ENCODE data around the gene LYL1. TPM values are rescaled to one million over a fixed set of nuclear protein-coding genes. Genes with fewer than 3 reads are reported as not detected.

LYL1 gene
- total and polyA plus RNA-seq, 2 of the 4 experiments (the other 2 are of a cell fraction) = 0.36 to 0.39 TPM

GRCh38 chr19:13095934-13096927 is 6.4 kb downstream of the LYL1 start:
- Histone ChIP-seq H3K36me3 (ENCODE audit: control insufficient read depth, insufficient read depth, low read length) (peaks cover 6% of the 10 kb centered on the region; the same call in 1 of the 2 replicates), H4K5ac (ENCODE audit: low read depth, low read length) (no peak overlapping the region), H2AK5ac (ENCODE audit: low read depth, low read length) (no peak overlapping the region), H2BK120ac (ENCODE audit: low read depth, low read length) (no peak overlapping the region), H2AFZ (replicated peaks; ENCODE audit: low read length, poor library complexity) (no peak overlapping the region), H2AK9ac (replicated peaks; ENCODE audit: low read depth, low read length, poor library complexity) (peak overlapping the region; percentile 32), H3K4me1 (ENCODE audit: control insufficient read depth, insufficient read depth, low read length) (peaks cover 7% of the 10 kb centered on the region; the same call in 1 of the 2 replicates), H3K14ac (replicated peaks; ENCODE audit: low read depth, low read length) (no peak overlapping the region), H3K9me3 (ENCODE audit: control insufficient read depth, insufficient read depth, low read length) (no peaks in the 10 kb centered on the region), H3K4me2 (ENCODE audit: low read depth, low read length) (no peak overlapping the region), H4K91ac (ENCODE audit: insufficient read depth, low read depth, low read length) (no peak overlapping the region), H4K8ac (ENCODE audit: low read depth in 2 of 2, low read length in 2 of 2) (no peak overlapping the region), H2BK20ac (ENCODE audit: low read depth, low read length) (no peak overlapping the region; the same call in 1 of the 2 replicates), H3K27ac (ENCODE audit: insufficient read depth, low read length) (no peak overlapping the region), H3K79me1 (ENCODE audit: low read depth in 1 of 2, low read length in 2 of 2) (0 out of 4 replicates have a peak, but pooled peaks cover 0 to 6% of the 10 kb centered on the region in 2 experiments), H2BK15ac (ENCODE audit: low read depth, low read length) (no peak overlapping the region), H2BK5ac (ENCODE audit: low read depth, low read length, poor library complexity, severe bottlenecking) (no peak overlapping the region), H3K56ac (ENCODE audit: extremely low read depth, insufficient read depth, low read length) (no peak overlapping the region), H3K9ac (ENCODE audit: low read depth, low read length) (no peak overlapping the region), H3K4ac (ENCODE audit: low read depth, low read length) (no peak overlapping the region), H4K20me1 (ENCODE audit: insufficient read depth, low read length) (peaks cover 15% of the 10 kb centered on the region), H3K23ac (ENCODE audit: low read depth, low read length) (no peak overlapping the region), H3K18ac (ENCODE audit: low read depth, low read length) (no peak overlapping the region), H3K9me1 (ENCODE audit: insufficient read depth, low read length) (0 out of 2 replicates have a peak, but pooled peaks cover 4% of the 10 kb centered on the region), H3K4me3 (ENCODE audit: insufficient read depth, low read depth, low read length) (no peak overlapping the region), H3K27me3 (ENCODE audit: control insufficient read depth, insufficient read depth, low read length) (no peaks in the 10 kb centered on the region)
- WGBS, 2 experiments (ENCODE audit: extremely low coverage in 2 of 2, insufficient read length in 1 of 2) = 79% methylated on average over 14 of the region's 44 CpGs; no CpG with 5 or more reads in 1 of the 2 experiments
- ATAC-seq (ENCODE audit: low read depth) = no peak
- DNase-seq = no peak
- no TSS peak for BruUV-seq (replicated peaks)
- dilution Hi-C loops (cut with HindIII; ENCODE audit: low sequenced_read_pairs, unreplicated experiment) = no loop called here
- intact Hi-C loops (cut with micrococcal nuclease) = no loop called here
- CTCF ChIA-PET = interaction anchor here (0.5 to 0.6 kb wide), 2 partner anchors 38 to 83 kb away, joined by 3 read pairs; no protein-coding TSS in a partner anchor
- POLR2A ChIA-PET (ENCODE audit: unreplicated experiment) = no interaction called here
- in situ Hi-C loops (cut with MboI; ENCODE audit: low sequenced_read_pairs) = no loop called here
- TF ChIP-seq MAZ (IDR thresholded peaks at IDR 0.05; ENCODE audit: borderline replicate concordance, low read depth, low read length) = no peak
- TF ChIP-seq RCOR1 (IDR thresholded peaks at IDR 0.05; ENCODE audit: insufficient replicate concordance, low read length) = no peak
- TF ChIP-seq, protein P1, sequence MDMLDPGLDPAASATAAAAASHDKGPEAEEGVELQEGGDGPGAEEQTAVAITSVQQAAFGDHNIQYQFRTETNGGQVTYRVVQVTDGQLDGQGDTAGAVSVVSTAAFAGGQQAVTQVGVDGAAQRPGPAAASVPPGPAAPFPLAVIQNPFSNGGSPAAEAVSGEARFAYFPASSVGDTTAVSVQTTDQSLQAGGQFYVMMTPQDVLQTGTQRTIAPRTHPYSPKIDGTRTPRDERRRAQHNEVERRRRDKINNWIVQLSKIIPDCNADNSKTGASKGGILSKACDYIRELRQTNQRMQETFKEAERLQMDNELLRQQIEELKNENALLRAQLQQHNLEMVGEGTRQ (IDR thresholded peaks at IDR 0.05; ENCODE audit: low read depth, low read length) = no peak
- TF ChIP-seq POLR2A (IDR thresholded peaks at IDR 0.05; ENCODE audit: low read depth, low read length) = no peak
- TF ChIP-seq CEBPB (IDR thresholded peaks at IDR 0.05; ENCODE audit: low read depth, low read length) = no peak
- no peak for TF ChIP-seq MXI1 (IDR thresholded peaks at IDR 0.05; ENCODE audit: borderline replicate concordance, low read depth, low read length)
- TF ChIP-seq, protein P2, sequence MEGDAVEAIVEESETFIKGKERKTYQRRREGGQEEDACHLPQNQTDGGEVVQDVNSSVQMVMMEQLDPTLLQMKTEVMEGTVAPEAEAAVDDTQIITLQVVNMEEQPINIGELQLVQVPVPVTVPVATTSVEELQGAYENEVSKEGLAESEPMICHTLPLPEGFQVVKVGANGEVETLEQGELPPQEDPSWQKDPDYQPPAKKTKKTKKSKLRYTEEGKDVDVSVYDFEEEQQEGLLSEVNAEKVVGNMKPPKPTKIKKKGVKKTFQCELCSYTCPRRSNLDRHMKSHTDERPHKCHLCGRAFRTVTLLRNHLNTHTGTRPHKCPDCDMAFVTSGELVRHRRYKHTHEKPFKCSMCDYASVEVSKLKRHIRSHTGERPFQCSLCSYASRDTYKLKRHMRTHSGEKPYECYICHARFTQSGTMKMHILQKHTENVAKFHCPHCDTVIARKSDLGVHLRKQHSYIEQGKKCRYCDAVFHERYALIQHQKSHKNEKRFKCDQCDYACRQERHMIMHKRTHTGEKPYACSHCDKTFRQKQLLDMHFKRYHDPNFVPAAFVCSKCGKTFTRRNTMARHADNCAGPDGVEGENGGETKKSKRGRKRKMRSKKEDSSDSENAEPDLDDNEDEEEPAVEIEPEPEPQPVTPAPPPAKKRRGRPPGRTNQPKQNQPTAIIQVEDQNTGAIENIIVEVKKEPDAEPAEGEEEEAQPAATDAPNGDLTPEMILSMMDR (conservative IDR thresholded peaks at IDR 0.05; ENCODE audit: low read depth, low read length) = no peak
- TF ChIP-seq BHLHE40 (IDR thresholded peaks at IDR 0.05; ENCODE audit: low read depth, low read length) = no peak
- TF ChIP-seq, protein P3, sequence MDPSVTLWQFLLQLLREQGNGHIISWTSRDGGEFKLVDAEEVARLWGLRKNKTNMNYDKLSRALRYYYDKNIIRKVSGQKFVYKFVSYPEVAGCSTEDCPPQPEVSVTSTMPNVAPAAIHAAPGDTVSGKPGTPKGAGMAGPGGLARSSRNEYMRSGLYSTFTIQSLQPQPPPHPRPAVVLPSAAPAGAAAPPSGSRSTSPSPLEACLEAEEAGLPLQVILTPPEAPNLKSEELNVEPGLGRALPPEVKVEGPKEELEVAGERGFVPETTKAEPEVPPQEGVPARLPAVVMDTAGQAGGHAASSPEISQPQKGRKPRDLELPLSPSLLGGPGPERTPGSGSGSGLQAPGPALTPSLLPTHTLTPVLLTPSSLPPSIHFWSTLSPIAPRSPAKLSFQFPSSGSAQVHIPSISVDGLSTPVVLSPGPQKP (IDR thresholded peaks at IDR 0.05; ENCODE audit: borderline replicate concordance, low read depth, low read length) = no peak
- TF ChIP-seq CHD1 (IDR thresholded peaks at IDR 0.05; ENCODE audit: low read depth, low read length) = no peak
- TF ChIP-seq RAD21 (IDR thresholded peaks at IDR 0.05; ENCODE audit: low read length) = no peak
- TF ChIP-seq NFE2L2 (IDR thresholded peaks at IDR 0.05; ENCODE audit: low read depth, low read length) = no peak
- TF ChIP-seq MAFK (IDR thresholded peaks at IDR 0.05; ENCODE audit: low read depth, low read length) = no peak
- TF ChIP-seq RFX5 (IDR thresholded peaks at IDR 0.05; ENCODE audit: low read depth, low read length) = no peak
